HG03064 (cell line): ENCODE data around the gene SNAP25.

Experiments used
- ATAC-seq: cut with Tn5 transposase; IDR thresholded peaks from one replicate; pipeline ENCODE4 v1.9.1; 2021; ENCODE audit warnings: low read depth; ENCODE audit not compliant: unreplicated experiment

The SNAP25 gene

DNA sequence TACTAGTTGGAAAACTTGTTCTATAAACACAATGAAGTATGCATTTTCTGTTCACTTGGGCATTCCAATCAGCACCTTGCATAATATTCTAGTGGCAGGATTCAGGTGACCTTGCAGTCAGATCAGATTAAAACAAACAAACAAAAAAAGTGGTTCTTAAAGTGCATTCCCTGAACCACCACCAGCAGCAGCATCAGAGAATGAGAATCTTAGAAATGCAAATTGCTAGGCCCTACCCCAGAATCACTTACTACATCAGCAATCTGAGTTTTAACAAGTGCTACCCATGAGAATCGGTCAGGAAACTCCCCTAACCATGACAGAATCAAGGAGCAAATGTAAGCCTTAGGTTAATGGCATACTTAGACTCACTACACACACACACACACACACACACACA, 41.7 kb downstream of the SNAP25 start:
- no peak for ATAC-seq

DNA sequence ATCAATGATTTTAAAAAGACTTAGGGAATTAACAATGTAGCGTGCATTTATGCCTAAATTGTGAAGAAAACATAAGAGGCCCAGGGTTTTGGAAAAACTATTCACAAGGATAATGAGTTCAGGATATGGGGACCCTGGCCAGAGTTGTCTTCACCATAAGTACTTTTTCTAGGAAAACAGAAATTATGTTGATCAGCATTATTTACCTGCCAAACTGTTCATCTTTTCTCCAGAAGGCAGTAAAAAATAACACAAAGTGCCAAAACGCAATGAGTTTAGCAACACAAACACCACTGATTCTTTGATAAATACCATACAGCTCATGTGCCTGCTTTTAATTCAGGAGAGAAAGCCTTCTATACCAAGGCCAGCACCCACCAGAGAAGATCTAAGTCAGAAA, 43.1 kb downstream of the SNAP25 start:
- ATAC-seq = no peak

GRCh38 chr20:10263385-10264165, 44.9 kb downstream of the SNAP25 start:
- ATAC-seq = no peak

DNA sequence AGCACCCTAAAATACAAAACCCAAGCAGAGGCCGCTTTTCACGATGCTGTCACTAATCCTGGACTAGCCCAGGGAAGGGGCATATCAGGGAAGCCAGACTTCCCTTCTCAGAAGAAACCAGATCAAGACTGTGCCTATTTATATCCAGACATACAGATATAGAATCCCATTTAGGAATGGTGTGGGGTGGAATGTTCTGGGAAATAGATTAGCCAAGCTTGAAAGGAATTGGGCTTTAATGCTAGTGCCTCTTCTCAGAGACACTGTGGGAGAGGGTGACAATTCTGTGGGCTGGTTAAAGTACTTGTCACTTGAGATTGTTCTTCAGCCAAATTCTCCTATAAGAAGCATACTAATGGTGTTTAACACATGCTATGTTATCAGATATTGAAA, 45.5 kb downstream of the SNAP25 start:
- ATAC-seq = no peak

DNA sequence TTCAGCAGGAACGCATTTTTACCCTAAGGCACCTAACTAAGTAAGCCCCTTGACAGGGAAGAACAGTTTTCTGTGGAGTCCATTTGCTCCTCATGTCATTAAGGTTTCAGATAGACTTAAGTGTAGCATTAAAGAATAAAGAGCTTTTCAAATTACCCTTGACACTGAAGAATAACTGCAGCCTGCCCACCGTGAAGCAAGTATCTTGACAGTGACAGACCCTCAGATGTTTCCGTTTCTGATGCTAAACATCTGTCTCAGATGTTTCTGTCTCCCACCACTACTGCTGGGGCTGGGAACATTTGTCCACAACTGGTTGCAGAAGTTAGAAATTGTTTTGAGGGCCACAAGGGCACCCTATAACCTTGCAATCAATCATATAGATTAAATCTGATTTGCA, 50.0 kb downstream of the SNAP25 start:
- ATAC-seq = no peak

- ATAC-seq = no peak
These were observed 52.0 kb downstream of the SNAP25 start for GRCh38 chr20:10270630-10271029.

DNA sequence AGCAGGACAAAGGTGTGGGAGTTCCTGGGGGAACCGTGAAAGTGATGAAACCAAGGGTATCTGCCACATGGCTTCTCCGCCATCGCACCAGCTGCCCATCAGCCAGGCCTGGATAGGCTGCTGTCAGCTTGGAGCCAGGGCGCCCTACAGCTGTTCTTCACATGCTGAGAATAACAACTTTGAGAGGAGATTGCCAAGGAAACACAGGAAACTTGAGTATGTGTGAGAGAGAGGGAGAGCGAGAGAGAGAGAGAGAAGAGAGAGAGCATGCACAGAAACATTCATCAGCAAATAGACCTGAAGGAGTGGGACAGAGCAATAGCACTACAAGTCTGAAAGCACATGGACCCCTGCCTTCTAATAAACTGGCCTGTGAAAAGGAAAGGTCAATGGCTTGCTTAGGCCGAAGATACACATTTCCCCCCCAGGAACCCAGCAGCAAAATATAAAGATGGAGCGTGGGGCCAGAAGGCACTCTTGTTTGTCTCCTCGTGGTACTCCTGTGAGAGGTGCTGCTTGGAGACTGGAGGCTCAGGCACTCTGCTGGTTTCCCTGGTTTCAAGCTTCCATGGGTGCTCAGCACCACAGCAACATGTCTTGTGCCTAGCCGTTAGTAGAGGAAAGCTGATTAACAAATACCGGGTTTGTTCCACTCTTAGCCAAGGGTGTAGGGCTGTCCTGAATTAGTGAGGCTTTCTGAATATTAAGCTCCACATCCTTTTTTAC, 53.0 kb downstream of the SNAP25 start:
- no peak for ATAC-seq

- ATAC-seq = no peak
These were observed 58.4 kb downstream of the SNAP25 start for GRCh38 chr20:10276878-10277580.

- ATAC-seq = no peak
These were observed 59.0 kb downstream of the SNAP25 start for GRCh38 chr20:10277616-10278015.

GRCh38 chr20:10278412-10278811, 59.8 kb downstream of the SNAP25 start:
- no peak for ATAC-seq

DNA sequence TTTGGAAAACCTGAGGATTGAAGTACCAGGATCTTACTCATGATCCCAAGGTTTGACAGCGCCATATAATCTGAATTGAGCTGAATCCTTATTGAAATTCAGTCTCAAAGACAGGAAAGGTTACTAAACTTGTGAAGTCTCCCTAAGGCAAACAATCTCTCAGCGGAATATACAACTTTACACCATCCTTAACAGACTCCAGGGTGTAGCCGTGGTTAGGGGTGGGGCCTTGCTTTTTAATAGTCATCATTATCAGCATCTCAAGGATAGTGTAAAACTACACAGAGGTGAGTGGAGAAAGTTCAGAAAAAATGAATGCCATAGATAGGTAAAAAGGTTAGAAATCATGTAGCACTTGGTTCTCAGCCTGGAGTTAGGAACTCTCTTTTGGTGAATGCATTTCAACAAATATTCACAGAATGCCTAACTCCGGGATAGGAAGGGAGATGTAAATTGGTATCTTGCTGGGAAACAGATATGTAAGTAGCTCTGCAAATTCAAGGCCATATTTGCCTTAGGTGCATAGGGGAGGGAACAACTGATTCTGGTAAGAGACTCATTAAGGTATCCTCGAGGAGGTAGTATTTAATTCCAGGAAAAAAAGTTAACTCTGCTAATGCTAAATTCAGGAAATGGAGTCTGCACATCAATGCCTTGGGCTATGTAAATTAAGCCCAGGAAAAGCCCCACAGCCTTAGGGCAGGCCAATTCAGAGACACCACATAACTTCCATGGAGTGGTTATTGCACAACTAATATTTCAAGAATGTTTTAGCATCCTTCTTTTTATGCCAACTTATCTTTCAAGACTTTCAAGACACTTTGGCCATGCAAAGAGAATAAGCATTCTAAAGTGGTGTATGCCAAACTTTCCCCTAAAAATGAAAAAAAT, 61.6 kb downstream of the SNAP25 start:
- ATAC-seq = no peak

GRCh38 chr20:10281911-10282310, 63.3 kb downstream of the SNAP25 start:
- no peak for ATAC-seq

DNA sequence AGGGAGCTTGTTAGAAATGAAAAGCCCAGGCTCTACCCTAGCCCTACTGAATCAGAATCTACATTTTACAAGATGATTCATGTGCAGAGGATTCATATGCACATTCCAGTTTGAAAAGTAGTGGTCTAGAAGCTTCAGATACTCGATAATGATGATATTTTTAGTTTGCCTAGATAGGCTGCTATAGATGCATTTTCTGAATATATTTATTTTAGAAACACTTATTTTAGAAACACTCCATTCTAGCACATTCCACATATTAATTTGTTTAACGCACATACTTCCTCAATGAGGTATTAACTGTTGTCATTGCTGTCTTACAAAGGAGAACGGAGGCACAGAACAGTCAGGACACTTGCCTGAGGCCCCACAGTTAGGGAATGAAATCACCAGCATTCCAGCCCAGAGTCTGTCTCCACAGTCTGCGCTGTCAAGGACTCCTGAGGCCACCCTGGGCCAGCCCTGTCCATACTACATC, 64.4 kb downstream of the SNAP25 start:
- no peak for ATAC-seq

DNA sequence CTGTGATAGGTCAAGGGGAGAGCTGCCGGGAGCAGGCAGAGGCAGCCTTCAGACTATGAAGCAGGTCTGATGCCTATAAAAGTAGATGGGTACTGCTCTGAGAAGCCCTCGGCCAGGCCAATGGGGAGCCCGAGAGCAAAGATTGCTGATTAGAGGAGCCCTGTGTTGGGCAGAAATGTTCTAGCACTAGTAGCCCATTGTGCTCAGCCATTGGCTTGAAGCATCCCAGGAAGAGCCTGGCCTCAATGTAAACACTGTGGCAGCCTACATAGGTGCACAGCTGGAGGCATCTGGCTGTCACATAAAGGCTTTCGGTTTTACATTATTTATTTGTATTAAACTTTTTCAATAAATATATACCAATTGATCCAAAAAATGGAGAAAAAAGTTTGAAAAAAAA, 67.7 kb downstream of the SNAP25 start:
- no peak for ATAC-seq

DNA sequence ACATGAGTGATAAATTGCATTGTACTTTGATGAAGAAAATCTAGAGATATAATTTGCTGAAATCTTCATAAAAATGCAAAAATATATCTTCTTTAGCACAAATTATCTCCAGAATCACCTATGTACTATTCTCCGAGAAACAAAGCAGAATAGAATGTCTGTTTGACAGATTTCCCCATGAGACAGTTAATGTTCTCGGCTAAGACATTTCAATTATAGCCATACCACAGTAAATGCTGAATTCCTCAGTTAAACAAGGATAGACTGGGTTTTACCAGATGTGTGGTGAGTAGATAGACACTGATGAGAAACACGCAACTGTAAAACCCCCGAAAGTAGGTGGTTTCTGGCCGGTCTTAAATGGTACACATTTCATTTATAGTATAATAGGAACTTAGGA, 69.8 kb downstream of the SNAP25 start:
- no peak for ATAC-seq

DNA sequence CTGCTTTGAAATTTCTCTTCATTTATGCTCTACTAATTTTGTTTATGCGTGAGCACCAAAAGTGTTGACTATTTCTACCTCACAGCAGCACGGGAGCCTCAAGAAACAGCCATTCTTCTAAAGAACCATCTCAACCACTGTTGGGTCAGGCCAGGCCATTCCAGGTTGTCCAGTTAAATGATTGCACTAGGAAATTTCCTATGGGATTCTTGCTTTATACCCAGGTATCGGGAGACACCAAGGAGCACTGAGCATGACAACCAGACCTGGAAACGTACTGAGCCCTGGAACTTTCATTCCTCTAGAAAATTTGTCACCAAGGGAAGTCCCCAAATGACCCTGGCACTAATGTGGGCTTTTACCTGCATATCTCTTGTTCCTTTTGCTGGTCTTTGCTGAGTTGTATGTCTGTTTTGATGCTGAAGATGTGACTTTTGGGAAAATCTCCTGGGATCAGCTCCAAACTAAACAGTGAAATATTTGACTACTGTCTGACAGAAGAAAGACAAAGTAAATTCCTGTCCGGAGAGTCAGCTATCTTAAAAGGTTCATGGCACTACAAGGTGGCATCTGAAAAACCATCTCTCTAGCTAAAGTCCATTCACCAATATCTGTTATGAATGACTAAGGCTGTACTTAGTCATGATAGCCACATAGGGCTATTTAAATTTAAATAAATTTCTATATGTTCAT, 70.5 kb downstream of the SNAP25 start:
- no peak for ATAC-seq

- ATAC-seq = no peak
These were observed 73.1 kb downstream of the SNAP25 start for GRCh38 chr20:10291568-10292248.

DNA sequence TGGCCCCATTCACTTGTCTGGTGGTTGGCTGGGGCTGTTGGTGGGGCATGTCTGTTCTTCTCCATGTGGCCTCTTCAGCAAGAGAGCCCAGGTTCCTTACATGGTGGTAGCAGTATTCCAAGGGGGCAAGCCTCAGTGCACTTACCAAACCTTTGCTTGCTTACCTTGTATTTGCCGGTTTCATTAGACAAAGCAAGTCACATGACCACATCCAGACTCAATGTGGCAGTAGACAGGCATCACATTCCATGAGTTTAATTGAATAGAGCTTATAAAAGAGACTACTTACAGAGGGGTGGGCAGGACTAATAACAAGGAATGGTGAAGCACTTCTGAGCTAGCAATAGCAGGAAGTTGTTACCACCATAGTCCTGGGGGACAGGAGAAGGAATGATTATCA, 78.6 kb downstream of the SNAP25 start:
- ATAC-seq = no peak

GRCh38 chr20:10297684-10298240, 79.1 kb downstream of the SNAP25 start:
- ATAC-seq = no peak
